ENCODE results near the gene RSF1.
A peak's percentile ranks its signal among the peaks of the same experiment; 100 is the strongest.
"Not testable (repeated sequence)": the region's sequence is repeated elsewhere in the genome, so short reads cannot be mapped to it uniquely, and the experiment has no call there.

The RSF1 gene

DNA sequence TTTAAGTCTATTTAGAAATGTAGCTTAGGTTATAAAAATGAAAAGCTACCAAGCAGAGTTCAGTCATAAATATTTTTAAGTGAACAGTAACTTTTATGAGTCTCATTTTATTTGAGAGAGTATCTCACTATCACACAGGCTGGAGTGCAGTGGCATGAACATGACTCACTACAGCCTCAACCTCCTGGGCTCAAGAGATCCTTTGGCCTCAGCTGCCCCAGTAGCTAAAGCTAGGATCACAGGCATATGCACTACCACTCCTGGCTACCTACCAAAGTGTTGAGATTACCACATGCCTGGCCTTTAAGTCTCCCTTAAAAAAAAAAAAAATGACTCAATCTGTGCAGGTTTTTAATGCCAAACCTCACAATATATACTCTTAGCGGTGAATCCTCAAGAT lies 148.3 kb downstream of the RSF1 start:
- peak; percentile 18 for DNase-seq (ENCODE audit: low spot score)

DNA sequence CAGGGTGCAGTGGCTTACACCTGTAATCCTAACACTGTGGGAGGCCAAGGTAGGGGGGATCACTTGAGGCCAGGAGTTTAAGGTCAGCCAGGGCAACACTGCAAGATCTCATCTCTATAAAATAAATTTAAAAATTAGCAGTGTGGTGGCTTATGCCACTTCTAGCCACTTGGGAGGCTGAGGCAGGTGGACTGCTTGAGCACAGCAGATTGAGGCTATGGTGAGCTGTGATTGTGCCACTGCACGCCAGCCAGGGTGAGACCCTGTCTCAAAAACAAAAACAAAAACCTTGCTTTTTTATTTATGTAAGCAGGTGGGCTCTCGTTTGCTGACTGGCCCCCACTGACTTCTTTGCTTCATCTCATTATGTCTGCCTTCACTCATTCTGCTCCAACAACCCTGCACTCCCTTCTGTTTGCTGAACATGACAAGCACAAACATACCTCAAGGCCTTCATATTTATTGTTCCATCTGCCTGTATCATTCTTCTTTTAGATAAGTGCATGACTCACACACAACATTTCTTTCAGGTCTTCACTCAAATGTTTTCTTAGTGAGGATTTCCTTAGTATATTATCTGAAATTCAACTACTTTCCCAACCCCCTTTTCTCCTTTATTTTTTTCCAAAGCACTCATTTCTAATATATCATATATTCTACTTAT lies 150.5 kb downstream of the RSF1 start:
- no peak for DNase-seq (ENCODE audit: low spot score)

DNA sequence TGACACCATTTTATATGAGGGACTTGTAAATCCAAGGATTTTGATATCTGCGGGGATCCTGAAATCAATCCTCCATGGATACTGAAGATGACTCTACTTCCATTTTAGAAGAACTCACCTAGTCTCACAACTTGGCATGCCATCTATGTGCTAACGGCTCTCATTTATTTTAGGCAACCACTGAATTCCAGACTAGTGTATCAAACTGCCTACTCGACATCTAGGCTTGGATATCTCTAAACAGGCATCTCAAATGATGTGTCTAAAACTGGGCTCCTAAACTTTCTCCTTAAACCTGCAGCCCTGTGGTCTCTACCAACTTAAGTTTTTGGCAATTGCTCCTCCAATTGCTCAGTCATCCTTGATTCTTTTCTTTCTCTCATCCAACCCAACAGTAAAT lies 151.8 kb downstream of the RSF1 start:
- DNase-seq (ENCODE audit: low spot score): no peak

GRCh38 chr11:77665240-77665965 lies 155.1 kb downstream of the RSF1 start:
- no peak for DNase-seq (ENCODE audit: low spot score)

- no peak for DNase-seq (ENCODE audit: low spot score)
These were observed 158.9 kb downstream of the RSF1 start for GRCh38 chr11:77661670-77662069.

GRCh38 chr11:77660947-77661346 lies 159.6 kb downstream of the RSF1 start:
- no peak for DNase-seq (ENCODE audit: low spot score)

DNA sequence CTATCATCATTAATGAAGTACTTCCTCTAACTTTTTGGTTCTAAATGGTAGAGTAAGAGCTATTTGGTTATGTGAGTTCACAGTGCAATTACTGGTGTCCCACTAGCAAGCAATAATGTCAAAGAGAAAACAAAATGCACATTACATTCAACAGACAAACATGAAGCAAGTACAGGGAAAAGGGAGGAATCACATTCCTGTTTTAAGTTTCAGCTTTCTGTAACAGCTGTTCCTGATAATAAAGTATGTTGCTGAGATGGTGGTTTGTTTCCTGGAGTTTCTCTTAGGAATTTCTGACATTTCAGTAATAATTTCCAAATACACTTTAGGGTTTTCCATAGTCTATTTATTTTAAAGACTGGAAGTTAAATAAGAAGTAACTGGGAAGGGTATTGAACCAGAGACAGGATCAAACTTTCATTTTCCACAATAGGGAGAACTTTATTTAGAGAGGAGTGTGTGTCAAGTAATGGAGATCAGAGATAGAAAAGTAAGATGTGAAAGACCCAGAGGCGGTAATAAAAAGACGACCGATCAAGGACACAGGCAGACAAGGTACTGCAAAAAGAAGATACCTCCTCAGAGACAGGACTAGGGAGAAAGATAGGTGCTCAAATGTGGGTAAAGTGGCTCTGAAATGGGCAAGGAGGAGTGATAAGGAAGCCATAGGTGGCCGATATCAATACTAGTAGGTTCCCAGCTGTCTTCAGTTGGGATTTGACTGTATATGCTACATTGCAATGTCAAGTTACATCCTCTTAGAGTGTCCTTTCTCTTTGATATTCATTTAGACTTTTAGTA lies 162.1 kb downstream of the RSF1 start:
- no peak for DNase-seq (ENCODE audit: low spot score)

- DNase-seq (ENCODE audit: low spot score): no peak
These were observed 164.2 kb downstream of the RSF1 start for GRCh38 chr11:77656362-77656761.

DNA sequence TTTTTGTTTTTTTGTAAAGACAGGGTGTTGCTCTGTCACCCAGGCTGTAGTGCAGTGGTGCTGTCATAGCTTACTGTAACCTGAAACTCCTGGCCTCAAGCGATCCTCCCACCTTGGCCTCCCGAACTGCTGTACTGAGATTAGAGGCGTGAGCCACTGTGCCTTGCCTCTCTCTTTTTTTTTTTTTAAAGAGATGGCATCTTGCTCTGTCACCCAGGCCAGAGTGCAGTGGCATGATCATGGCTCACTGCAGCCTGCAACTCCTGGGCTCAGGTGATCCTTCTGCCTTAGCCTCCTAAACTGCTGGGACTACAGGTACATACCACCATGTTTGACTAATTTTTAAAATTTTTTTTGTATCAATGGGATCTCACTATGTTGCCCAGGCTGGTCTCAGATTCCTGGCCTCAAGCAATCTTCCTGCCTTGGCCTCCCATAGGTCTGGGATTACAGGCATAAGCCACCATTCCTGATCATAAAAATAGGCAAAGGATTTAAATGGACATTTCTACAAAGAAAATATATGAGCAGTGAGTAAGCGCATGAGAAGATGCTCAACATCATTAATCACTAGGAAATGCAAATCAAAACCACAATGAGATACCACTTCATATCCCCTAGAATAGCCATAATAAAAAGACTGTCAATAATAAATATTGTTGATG lies 165.6 kb downstream of the RSF1 start:
- DNase-seq (ENCODE audit: low spot score): no peak

DNA sequence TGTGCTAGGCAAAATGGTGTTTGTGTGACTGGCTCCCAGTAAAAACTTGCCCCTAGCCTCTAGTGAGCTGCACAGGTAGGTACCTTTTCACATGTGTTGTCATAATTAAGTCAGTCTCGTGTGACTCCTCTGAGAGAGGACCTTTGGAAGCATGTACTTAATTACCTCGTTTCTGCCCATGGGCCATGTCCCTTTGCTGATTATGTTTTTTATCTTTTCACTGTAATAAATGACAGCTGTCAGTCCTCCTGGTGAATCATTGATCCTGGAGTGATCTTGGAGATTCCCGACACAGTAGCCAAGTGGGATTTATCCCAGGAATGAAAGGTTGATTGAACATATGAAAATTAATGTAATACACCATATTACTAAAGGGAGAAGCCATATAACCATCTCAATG lies 170.4 kb downstream of the RSF1 start:
- DNase-seq (ENCODE audit: low spot score): no peak

GRCh38 chr11:77647654-77648305 lies 172.7 kb downstream of the RSF1 start:
- DNase-seq (ENCODE audit: low spot score): no peak

GRCh38 chr11:77644887-77645286 lies 175.6 kb downstream of the RSF1 start:
- DNase-seq (ENCODE audit: low spot score): no peak

DNA sequence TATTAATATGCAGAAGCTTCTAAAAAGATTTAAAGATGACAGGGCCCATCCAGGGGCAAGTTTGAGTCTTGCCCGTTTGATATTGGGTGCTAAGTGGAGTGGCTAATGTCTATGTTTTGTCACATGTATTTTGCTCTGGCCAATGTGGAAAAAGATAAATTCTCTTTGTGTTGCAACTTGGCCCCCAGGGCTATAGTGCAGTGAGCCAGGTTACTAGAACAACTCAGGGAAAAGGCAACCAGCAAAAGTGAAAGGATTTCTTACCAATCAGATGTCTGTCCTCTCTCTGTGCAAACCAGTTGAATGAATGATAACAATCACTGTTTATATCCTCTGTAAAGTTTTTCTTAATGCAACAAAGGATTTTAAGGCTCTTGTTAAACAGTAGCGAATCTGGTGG lies 178.3 kb downstream of the RSF1 start:
- no peak for DNase-seq (ENCODE audit: low spot score)

DNA sequence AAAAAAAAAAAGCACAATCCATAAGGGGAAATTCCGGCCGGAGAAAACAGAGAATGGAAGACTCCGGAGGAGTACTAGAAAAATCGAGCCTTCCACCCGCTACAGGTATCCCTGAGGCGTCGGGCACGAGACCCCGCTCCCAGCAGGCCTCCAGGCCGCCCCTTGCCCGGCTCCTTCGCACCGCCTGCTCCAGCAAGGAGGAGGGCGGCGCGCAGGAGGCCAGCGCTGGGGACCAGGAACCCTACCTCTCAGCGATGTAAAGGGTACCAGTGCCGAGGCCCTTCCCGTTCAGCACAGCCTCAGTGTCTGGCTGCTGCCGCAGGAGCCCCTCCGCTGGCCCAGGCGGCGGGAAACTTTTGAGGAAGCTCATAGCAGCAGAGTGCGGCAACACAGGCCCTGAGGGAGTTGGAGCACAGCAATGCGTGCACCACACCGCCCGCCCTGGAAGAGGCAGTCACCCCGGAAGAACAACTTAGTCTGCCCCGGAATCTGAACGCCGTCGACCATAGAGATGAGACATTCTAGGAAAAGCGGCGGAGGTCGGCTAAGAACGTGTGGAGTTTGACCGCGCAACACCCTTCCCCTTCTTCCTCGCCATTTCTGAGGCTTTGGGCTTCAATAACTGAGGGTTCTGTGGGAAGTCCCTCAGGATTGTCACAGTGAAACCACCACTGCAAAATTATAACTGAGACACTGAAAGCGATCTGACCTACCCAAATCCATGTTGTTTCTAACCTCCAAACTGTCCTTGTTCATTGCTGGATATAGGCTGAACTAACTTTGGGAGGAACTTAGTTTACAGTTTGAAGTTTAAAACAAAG lies 183.0 kb downstream of the RSF1 start, which contains the start of gene CLNS1A:
Gene CLNS1A (minus strand): TSS at position 450 of the 821 bp plus-strand sequence. CDS start 80 bp downstream, at position 370.
- peak; percentile 97 for DNase-seq (ENCODE audit: low spot score)

GRCh38 chr11:77636731-77637344 lies 183.7 kb downstream of the RSF1 start:
- DNase-seq (ENCODE audit: low spot score): no peak

GRCh38 chr11:77633926-77634325 lies 186.6 kb downstream of the RSF1 start:
- DNase-seq (ENCODE audit: low spot score): not testable (repeated sequence)

DNA sequence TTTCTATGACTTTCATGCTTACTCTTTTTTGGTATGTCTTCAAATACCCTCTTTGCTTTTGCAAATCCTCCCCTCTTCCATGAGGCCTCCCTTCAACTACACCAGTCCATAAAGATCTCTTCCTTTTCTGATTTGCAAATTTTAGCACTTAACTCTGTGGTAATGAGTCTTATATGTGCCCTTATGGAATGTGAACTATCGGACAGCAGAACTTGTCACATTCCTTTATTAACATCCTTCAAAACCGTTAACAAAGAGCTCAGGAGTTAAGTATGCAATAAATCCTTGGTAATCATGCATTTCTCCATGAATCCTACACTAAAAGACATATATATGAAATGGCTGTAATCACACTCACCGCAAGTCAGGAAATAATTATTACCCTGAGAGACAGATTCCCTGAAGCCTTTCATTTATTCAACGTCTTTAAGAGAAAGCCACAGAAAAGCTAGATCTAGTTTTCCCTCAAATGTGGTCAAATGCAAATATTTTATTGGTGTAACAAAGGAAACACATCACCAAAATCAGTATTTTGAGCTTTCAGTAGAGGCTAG lies 190.3 kb downstream of the RSF1 start:
- DNase-seq (ENCODE audit: low spot score): no peak

DNA sequence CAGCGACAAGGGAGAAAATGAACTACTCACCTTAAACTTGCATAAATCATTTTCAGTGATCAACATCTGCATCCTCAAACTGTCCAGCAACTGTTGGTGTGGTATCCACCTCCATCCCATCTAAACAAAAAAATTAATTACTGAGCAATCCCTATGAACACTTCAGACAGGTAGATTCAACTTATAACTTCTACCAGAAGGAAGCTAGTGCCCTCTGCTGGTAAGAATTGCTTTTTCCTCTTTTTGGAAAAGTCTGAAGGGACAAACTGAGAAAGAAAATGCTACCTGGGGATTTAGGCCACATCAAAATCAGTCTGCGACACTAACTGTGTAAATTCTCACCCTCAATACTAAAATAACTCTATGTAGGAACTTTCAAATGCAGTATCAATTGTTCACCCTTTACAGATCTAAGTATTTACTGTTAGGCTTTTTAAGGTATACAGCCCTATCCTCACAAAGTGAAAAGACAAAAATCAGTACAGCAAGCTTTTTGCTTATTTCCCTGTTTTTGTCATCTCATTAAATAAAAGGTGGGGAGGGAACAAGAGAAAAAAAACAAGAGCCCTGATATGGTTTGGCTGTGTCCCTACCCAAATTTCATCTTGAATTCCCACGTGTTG lies 200.8 kb downstream of the RSF1 start:
- peak; percentile 75 for DNase-seq (ENCODE audit: low spot score)

- DNase-seq (ENCODE audit: low spot score): no peak
These were observed 202.6 kb downstream of the RSF1 start for GRCh38 chr11:77617892-77618291.

DNA sequence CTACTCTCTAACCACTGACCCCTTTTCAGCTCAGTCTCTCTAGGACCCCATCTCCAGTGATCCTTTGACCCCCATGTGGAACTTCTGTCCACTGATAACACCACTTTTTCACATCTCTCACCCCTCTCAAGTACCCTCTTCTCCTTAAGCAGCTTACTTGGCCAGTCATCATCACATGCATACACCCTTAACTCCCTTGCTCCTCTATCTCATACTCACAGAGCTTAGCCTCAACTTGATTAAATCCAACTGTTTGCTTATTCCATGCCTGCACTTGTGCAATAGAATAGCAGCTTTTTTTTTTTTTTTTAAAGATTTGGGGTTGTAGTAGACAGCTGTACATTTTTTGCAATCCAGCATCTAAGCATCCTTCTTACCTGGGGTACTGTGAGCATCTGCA lies 208.6 kb downstream of the RSF1 start:
- DNase-seq (ENCODE audit: low spot score): no peak
